ENCODE data around the gene DGLUCY.
A peak's percentile ranks its signal among the peaks of the same experiment; 100 is the strongest.

Gene DGLUCY

GRCh38 chr14:91128699-91129098 lies 14.8 kb downstream of the DGLUCY start:
- Histone ChIP-seq H3K9ac (ENCODE audit: low read length in 5 of 5) (no peak overlapping the region), H3K27ac (ENCODE audit: low read depth, low read length) (no peak overlapping the region), H3K36me3 (ENCODE audit: control insufficient read depth in 5 of 5, insufficient read depth in 5 of 5, low read length in 5 of 5) (peaks cover 0 to 23% (median 16%) of the 10 kb centered on the region in 5 donors)

GRCh38 chr14:91129261-91129660 lies 15.4 kb downstream of the DGLUCY start:
- no peak overlapping the region for H3K9ac ChIP-seq (ENCODE audit: low read length in 5 of 5)
- H3K4me3 ChIP-seq (ENCODE audit: low read depth in 1 of 5, low read length in 5 of 5), result no peak overlapping the region
- no peaks in the 10 kb centered on the region for H3K27me3 ChIP-seq (ENCODE audit: control insufficient read depth in 5 of 5, insufficient read depth in 4 of 5, low read length in 5 of 5)
- no peak overlapping the region for H3K27ac ChIP-seq (ENCODE audit: low read depth, low read length)
- H3K36me3 ChIP-seq (ENCODE audit: control insufficient read depth in 5 of 5, insufficient read depth in 5 of 5, low read length in 5 of 5), result peaks cover 0 to 25% (median 17%) of the 10 kb centered on the region in 5 donors
- H3K9me3 ChIP-seq (ENCODE audit: control insufficient read depth in 5 of 5, low read length in 5 of 5), result no peaks in the 10 kb centered on the region
- H3K4me1 ChIP-seq (ENCODE audit: control insufficient read depth in 5 of 5, insufficient read depth in 5 of 5, low read length in 5 of 5), result peaks cover 0 to 23% (median 7%) of the 10 kb centered on the region in 5 donors

More at GRCh38 chr14:91128699-91129098, 14.8 kb downstream of the DGLUCY start:
- H3K27me3 ChIP-seq (ENCODE audit: control insufficient read depth in 5 of 5, insufficient read depth in 4 of 5, low read length in 5 of 5), result no peaks in the 10 kb centered on the region
- no peaks in the 10 kb centered on the region for H3K9me3 ChIP-seq (ENCODE audit: control insufficient read depth in 5 of 5, low read length in 5 of 5)
- H3K4me1 ChIP-seq (ENCODE audit: control insufficient read depth in 5 of 5, insufficient read depth in 5 of 5, low read length in 5 of 5), result peaks cover 0 to 25% (median 7%) of the 10 kb centered on the region in 5 donors
- no peak overlapping the region for H3K4me3 ChIP-seq (ENCODE audit: low read depth in 1 of 5, low read length in 5 of 5)

DNA sequence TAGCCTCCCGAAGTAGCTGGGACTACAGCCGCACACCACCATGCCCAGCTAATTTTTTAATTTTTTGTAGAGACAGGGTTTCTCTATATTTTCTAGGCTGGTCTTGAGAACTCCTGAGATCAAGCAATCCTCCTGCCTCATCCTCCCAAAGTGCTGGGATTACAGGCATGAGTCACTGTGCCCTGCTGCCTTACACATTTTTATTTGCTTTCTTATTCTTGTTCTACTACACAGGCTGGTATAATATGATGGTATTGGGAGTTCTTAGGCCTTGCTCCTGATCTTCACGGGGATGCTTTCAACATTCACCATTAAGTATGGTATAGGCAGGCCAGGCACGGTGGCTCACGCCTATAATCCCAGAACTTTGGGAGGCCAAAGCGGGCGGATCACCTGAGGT lies 21.2 kb downstream of the DGLUCY start:
- no peak overlapping the region for H3K27ac ChIP-seq (ENCODE audit: low read depth, low read length)
- no peaks in the 10 kb centered on the region for H3K9me3 ChIP-seq (ENCODE audit: control insufficient read depth in 5 of 5, low read length in 5 of 5)
- peaks cover 0 to 26% (median 12%) of the 10 kb centered on the region in 5 donors for H3K36me3 ChIP-seq (ENCODE audit: control insufficient read depth in 5 of 5, insufficient read depth in 5 of 5, low read length in 5 of 5)
- no peaks in the 10 kb centered on the region for H3K4me1 ChIP-seq (ENCODE audit: control insufficient read depth in 5 of 5, insufficient read depth in 5 of 5, low read length in 5 of 5)
- no peak overlapping the region for H3K9ac ChIP-seq (ENCODE audit: low read length in 5 of 5)
- no peaks in the 10 kb centered on the region for H3K27me3 ChIP-seq (ENCODE audit: control insufficient read depth in 5 of 5, insufficient read depth in 4 of 5, low read length in 5 of 5)
- no peak overlapping the region for H3K4me3 ChIP-seq (ENCODE audit: low read depth in 1 of 5, low read length in 5 of 5)

- H3K27ac ChIP-seq (ENCODE audit: low read depth, low read length), result no peak overlapping the region
- no peak overlapping the region for H3K9ac ChIP-seq (ENCODE audit: low read length in 5 of 5)
- H3K9me3 ChIP-seq (ENCODE audit: control insufficient read depth in 5 of 5, low read length in 5 of 5), result no peaks in the 10 kb centered on the region
- H3K4me1 ChIP-seq (ENCODE audit: control insufficient read depth in 5 of 5, insufficient read depth in 5 of 5, low read length in 5 of 5), result peaks cover 0 to 5% (median 0%) of the 10 kb centered on the region in 5 donors
- no peak overlapping the region for H3K4me3 ChIP-seq (ENCODE audit: low read depth in 1 of 5, low read length in 5 of 5)
- no peaks in the 10 kb centered on the region for H3K27me3 ChIP-seq (ENCODE audit: control insufficient read depth in 5 of 5, insufficient read depth in 4 of 5, low read length in 5 of 5)
- H3K36me3 ChIP-seq (ENCODE audit: control insufficient read depth in 5 of 5, insufficient read depth in 5 of 5, low read length in 5 of 5), result peaks cover 0 to 14% (median 5%) of the 10 kb centered on the region in 5 donors
Measured at GRCh38 chr14:91138511-91139359, 24.9 kb downstream of the DGLUCY start.

GRCh38 chr14:91139776-91140175 lies 25.9 kb downstream of the DGLUCY start:
- H3K4me1 ChIP-seq (ENCODE audit: control insufficient read depth in 5 of 5, insufficient read depth in 5 of 5, low read length in 5 of 5), result peaks cover 0 to 15% (median 0%) of the 10 kb centered on the region in 5 donors
- H3K27ac ChIP-seq (ENCODE audit: low read depth, low read length), result no peak overlapping the region
- no peak overlapping the region for H3K9ac ChIP-seq (ENCODE audit: low read length in 5 of 5)
- H3K9me3 ChIP-seq (ENCODE audit: control insufficient read depth in 5 of 5, low read length in 5 of 5), result no peaks in the 10 kb centered on the region
- H3K36me3 ChIP-seq (ENCODE audit: control insufficient read depth in 5 of 5, insufficient read depth in 5 of 5, low read length in 5 of 5), result peaks cover 0 to 18% (median 5%) of the 10 kb centered on the region in 5 donors
- no peaks in the 10 kb centered on the region for H3K27me3 ChIP-seq (ENCODE audit: control insufficient read depth in 5 of 5, insufficient read depth in 4 of 5, low read length in 5 of 5)
- no peak overlapping the region for H3K4me3 ChIP-seq (ENCODE audit: low read depth in 1 of 5, low read length in 5 of 5)

- peaks cover 0 to 26% (median 11%) of the 10 kb centered on the region in 5 donors for H3K36me3 ChIP-seq (ENCODE audit: control insufficient read depth in 5 of 5, insufficient read depth in 5 of 5, low read length in 5 of 5)
- no peaks in the 10 kb centered on the region for H3K9me3 ChIP-seq (ENCODE audit: control insufficient read depth in 5 of 5, low read length in 5 of 5)
- H3K4me3 ChIP-seq (ENCODE audit: low read depth in 1 of 5, low read length in 5 of 5), result no peak overlapping the region
- H3K27me3 ChIP-seq (ENCODE audit: control insufficient read depth in 5 of 5, insufficient read depth in 4 of 5, low read length in 5 of 5), result no peaks in the 10 kb centered on the region
- no peak overlapping the region for H3K9ac ChIP-seq (ENCODE audit: low read length in 5 of 5)
- no peak overlapping the region for H3K27ac ChIP-seq (ENCODE audit: low read depth, low read length)
- H3K4me1 ChIP-seq (ENCODE audit: control insufficient read depth in 5 of 5, insufficient read depth in 5 of 5, low read length in 5 of 5), result peaks cover 0 to 21% (median 0%) of the 10 kb centered on the region in 5 donors
Measured at GRCh38 chr14:91140672-91141071, 26.8 kb downstream of the DGLUCY start.

- Histone ChIP-seq H3K36me3 (ENCODE audit: control insufficient read depth in 5 of 5, insufficient read depth in 5 of 5, low read length in 5 of 5) (peaks cover 0 to 42% (median 20%) of the 10 kb centered on the region in 5 donors), H3K4me1 (ENCODE audit: control insufficient read depth in 5 of 5, insufficient read depth in 5 of 5, low read length in 5 of 5) (peaks cover 0 to 21% (median 0%) of the 10 kb centered on the region in 5 donors), H3K27ac (ENCODE audit: low read depth, low read length) (no peak overlapping the region), H3K27me3 (ENCODE audit: control insufficient read depth in 5 of 5, insufficient read depth in 4 of 5, low read length in 5 of 5) (no peaks in the 10 kb centered on the region), H3K9ac (ENCODE audit: low read length in 5 of 5) (no peak overlapping the region), H3K9me3 (ENCODE audit: control insufficient read depth in 5 of 5, low read length in 5 of 5) (no peaks in the 10 kb centered on the region), H3K4me3 (ENCODE audit: low read depth in 1 of 5, low read length in 5 of 5) (no peak overlapping the region)
Measured at GRCh38 chr14:91142214-91142668, 28.4 kb downstream of the DGLUCY start.

DNA sequence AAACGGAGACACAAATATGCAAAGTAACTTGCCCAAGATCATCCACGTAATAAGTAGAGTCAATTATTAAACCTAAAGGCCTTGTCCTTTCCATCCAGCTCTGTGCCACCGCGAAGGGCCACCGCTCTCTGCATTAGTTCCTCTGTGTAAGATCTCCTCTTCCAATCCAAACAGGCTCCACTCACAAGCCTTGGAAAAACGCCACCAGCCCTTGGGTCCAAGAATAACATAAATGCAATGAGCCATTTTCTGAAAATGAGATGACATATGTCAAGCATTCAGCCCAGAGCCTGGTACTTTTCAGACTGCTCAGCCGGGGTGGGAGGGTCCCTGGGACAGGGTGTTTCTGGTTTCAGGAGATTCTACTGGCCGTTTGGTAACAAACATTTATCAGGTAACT lies 30.0 kb downstream of the DGLUCY start:
- H3K27ac ChIP-seq (ENCODE audit: low read depth, low read length), result no peak overlapping the region
- no peak overlapping the region for H3K9ac ChIP-seq (ENCODE audit: low read length in 5 of 5)
- no peaks in the 10 kb centered on the region for H3K9me3 ChIP-seq (ENCODE audit: control insufficient read depth in 5 of 5, low read length in 5 of 5)
- H3K36me3 ChIP-seq (ENCODE audit: control insufficient read depth in 5 of 5, insufficient read depth in 5 of 5, low read length in 5 of 5), result peaks cover 3 to 57% (median 24%) of the 10 kb centered on the region in 5 donors
- H3K4me1 ChIP-seq (ENCODE audit: control insufficient read depth in 5 of 5, insufficient read depth in 5 of 5, low read length in 5 of 5), result peaks cover 0 to 21% (median 0%) of the 10 kb centered on the region in 5 donors
- no peaks in the 10 kb centered on the region for H3K27me3 ChIP-seq (ENCODE audit: control insufficient read depth in 5 of 5, insufficient read depth in 4 of 5, low read length in 5 of 5)
- H3K4me3 ChIP-seq (ENCODE audit: low read depth in 1 of 5, low read length in 5 of 5), result no peak overlapping the region

GRCh38 chr14:91144425-91145145 lies 30.7 kb downstream of the DGLUCY start:
- no peak overlapping the region for H3K27ac ChIP-seq (ENCODE audit: low read depth, low read length)
- H3K36me3 ChIP-seq (ENCODE audit: control insufficient read depth in 5 of 5, insufficient read depth in 5 of 5, low read length in 5 of 5), result peaks cover 3 to 55% (median 24%) of the 10 kb centered on the region in 5 donors
- H3K9me3 ChIP-seq (ENCODE audit: control insufficient read depth in 5 of 5, low read length in 5 of 5), result no peaks in the 10 kb centered on the region
- peaks cover 0 to 25% (median 5%) of the 10 kb centered on the region in 5 donors for H3K4me1 ChIP-seq (ENCODE audit: control insufficient read depth in 5 of 5, insufficient read depth in 5 of 5, low read length in 5 of 5)
- H3K9ac ChIP-seq (ENCODE audit: low read length in 5 of 5), result peak overlapping the region in 2 of 5 donors; percentile 25 to 62
- no peak overlapping the region for H3K4me3 ChIP-seq (ENCODE audit: low read depth in 1 of 5, low read length in 5 of 5)
- H3K27me3 ChIP-seq (ENCODE audit: control insufficient read depth in 5 of 5, insufficient read depth in 4 of 5, low read length in 5 of 5), result no peaks in the 10 kb centered on the region

Data from subcutaneous abdominal adipose tissue (tissue), 5 donors.